Esophagus mucosa (tissue), 1 donor: ENCODE data around the gene THAP12. TPM values are rescaled to one million over a fixed set of nuclear protein-coding genes. Genes with fewer than 3 reads are reported as not detected.

Experiments used
- ATAC-seq: fragments of 200-7000 bp; cut with Tn5 transposase; one replicate; pipeline ENCODE4 v1.9.1; 2020
- total RNA-seq: library from RNA; stranded (reverse); gene quantifications from one replicate; pipeline ENCODE4 v1.2.4, GENCODE V29; 2023
- donor health status: DM: yes; HTN: yes; CAD: no.

THAP12 gene
- total RNA-seq, 1 donor from 2014 or later = 9.8 TPM

DNA sequence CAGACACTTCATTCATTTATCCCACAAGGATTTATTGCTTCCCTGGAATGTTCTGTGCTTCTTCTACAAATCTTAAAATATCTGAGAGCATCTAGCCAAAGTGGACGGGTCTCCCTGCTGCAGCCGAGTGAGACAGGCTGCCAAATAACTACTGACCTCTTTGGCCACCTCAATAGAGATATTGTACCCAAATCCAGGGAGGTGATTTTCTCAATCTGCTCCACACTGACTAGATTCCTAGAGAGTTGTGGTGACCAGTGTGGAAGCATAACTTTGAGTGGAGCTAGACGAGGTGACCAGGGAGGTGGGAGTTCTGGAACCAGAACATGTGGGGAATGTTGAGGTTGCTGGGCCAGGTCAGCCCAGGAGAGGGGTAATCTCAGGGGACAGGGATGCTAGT, 77.5 kb downstream of the THAP12 start:
- no peak for ATAC-seq

GRCh38 chr11:76302996-76303395, 77.9 kb downstream of the THAP12 start:
- ATAC-seq = no peak

Other genes starting within 250 kb of the THAP12 start
- gene WNT11, start 174.6 kb downstream of the THAP12 start, total RNA-seq = 0.08 TPM
- 0.36 TPM for gene GVQW3, start 191 bp upstream of the THAP12 start, total RNA-seq
- 9.6 TPM for gene EMSY, start 63.9 kb upstream of the THAP12 start, total RNA-seq